OCI-LY1 (cell line): ENCODE measurements around the gene CYLC2.

Experiments used
- H2AFZ ChIP-seq: fragments of 200-600 bp; sonication (generic), shearing (Covaris generic); 2 replicates; pipeline ENCODE4 v1.6.0; 2014; ENCODE audit warnings: antibody characterized with exemption, mild to moderate bottlenecking, low read length
- H3F3A ChIP-seq: fragments of 200-600 bp; sonication (generic), shearing (Covaris generic); 2 replicates; pipeline ENCODE4 v1.6.0; 2014; ENCODE audit warnings: mild to moderate bottlenecking, antibody characterized with exemption, low read length, moderate library complexity; ENCODE audit not compliant: insufficient read depth
- H3K27ac ChIP-seq: fragments of 200-600 bp; sonication (generic); 2 replicates; pipeline ENCODE4 v1.5.1; 2014; ENCODE audit warnings: low read length, mixed run types, mild to moderate bottlenecking, low read depth; ENCODE audit not compliant: poor library complexity, severe bottlenecking
- H3K27me3 ChIP-seq: fragments of 200-600 bp; sonication (generic); 2 replicates; pipeline ENCODE4 v1.6.0; 2014; ENCODE audit warnings: antibody characterized with exemption, mild to moderate bottlenecking, low read length, moderate library complexity; ENCODE audit not compliant: insufficient read depth
- H3K36me3 ChIP-seq: fragments of 200-600 bp; sonication (generic); 2 replicates; pipeline ENCODE4 v1.6.1; 2014; ENCODE audit warnings: mild to moderate bottlenecking, antibody characterized with exemption, low read length, moderate library complexity, mixed read lengths; ENCODE audit not compliant: insufficient read depth
- H3K4me1 ChIP-seq: fragments of 200-600 bp; sonication (generic); 2 replicates; pipeline ENCODE4 v1.5.1; 2014; ENCODE audit warnings: mild to moderate bottlenecking, low read length, moderate library complexity; ENCODE audit not compliant: insufficient read depth, severe bottlenecking
- H3K4me2 ChIP-seq: fragments of 200-600 bp; sonication (generic), shearing (Covaris generic); 2 replicates; pipeline ENCODE4 v1.6.1; 2014; ENCODE audit warnings: low read length
- H3K4me3 ChIP-seq: fragments of 200-600 bp; sonication (generic); 2 replicates; pipeline ENCODE4 v1.5.1; 2014; ENCODE audit warnings: low read length, low read depth, mild to moderate bottlenecking, mixed read lengths; ENCODE audit not compliant: poor library complexity, severe bottlenecking
- H3K79me2 ChIP-seq: fragments of 200-600 bp; shearing (Covaris generic); 2 replicates; pipeline ENCODE4 v1.6.1; 2016; ENCODE audit warnings: mixed run types, low read length, mixed read lengths; ENCODE audit not compliant: insufficient read depth
- H3K9ac ChIP-seq: fragments of 200-600 bp; sonication (generic), shearing (Covaris generic); 2 replicates; pipeline ENCODE4 v1.6.1; 2014; ENCODE audit warnings: mild to moderate bottlenecking, low read length, mixed read lengths
- H3K9me2 ChIP-seq: fragments of 200-600 bp; sonication (generic), shearing (Covaris generic); 2 replicates; pipeline ENCODE4 v1.6.1; 2014; ENCODE audit warnings: low read depth, mild to moderate bottlenecking, low read length, mixed read lengths
- H3K9me3 ChIP-seq: fragments of 200-600 bp; shearing (Covaris generic); 2 replicates; pipeline ENCODE4 v1.6.1; 2014; ENCODE audit warnings: low read length, mixed read lengths
- H4K20me1 ChIP-seq: fragments of 200-600 bp; sonication (generic), shearing (Covaris generic); 2 replicates; pipeline ENCODE4 v1.6.0; 2016; ENCODE audit warnings: mild to moderate bottlenecking, low read length; ENCODE audit not compliant: insufficient read depth
- EZH2 ChIP-seq: fragments of 200-600 bp; sonication (generic), shearing (Covaris generic); IDR thresholded peaks from 2 replicates; pipeline ENCODE4 v1.8.0; 2017; ENCODE audit warnings: borderline replicate concordance, mixed run types, mild to moderate bottlenecking, antibody characterized with exemption, low read length, moderate library complexity, mixed read lengths
- TF ChIP-seq, protein P1 (sequence below): fragments of 200-600 bp; sonication (generic), shearing (Covaris generic); IDR thresholded peaks from 2 replicates; pipeline ENCODE4 v1.5.1; 2017; ENCODE audit warnings: mild to moderate bottlenecking, antibody characterized with exemption, low read length, moderate library complexity, mixed read lengths

Gene CYLC2

DNA sequence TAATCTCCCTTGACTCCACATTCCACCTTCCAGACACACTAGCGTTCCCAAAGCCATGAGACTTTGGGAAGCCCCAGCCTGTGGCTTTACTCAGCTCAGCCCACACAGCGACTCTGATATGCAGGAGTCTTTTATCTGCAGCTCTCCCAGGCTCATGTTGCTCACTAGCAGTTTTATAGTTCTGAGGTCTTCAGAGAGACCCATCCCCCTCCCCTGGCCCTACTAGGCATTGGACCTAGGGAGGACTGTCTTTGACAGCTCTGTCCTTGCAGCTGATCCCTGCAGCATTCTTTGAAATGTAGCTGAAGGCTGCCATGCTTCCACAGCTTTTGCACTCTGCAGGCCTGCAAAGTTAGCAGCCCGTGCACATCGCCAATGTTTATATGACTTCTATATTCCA, 19.9 kb upstream of the CYLC2 start:
- no peaks in the 10 kb centered on the region for H4K20me1 ChIP-seq
- no peaks in the 10 kb centered on the region for H3F3A ChIP-seq
- no peak overlapping the region for H2AFZ ChIP-seq
- no peak overlapping the region for H3K27ac ChIP-seq
- no peak overlapping the region for H3K4me2 ChIP-seq
- H3K9ac ChIP-seq, result no peak overlapping the region
- H3K79me2 ChIP-seq, result no peaks in the 10 kb centered on the region
- H3K4me3 ChIP-seq, result no peak overlapping the region
- TF ChIP-seq EZH2, result no peak
- TF ChIP-seq, protein P1, sequence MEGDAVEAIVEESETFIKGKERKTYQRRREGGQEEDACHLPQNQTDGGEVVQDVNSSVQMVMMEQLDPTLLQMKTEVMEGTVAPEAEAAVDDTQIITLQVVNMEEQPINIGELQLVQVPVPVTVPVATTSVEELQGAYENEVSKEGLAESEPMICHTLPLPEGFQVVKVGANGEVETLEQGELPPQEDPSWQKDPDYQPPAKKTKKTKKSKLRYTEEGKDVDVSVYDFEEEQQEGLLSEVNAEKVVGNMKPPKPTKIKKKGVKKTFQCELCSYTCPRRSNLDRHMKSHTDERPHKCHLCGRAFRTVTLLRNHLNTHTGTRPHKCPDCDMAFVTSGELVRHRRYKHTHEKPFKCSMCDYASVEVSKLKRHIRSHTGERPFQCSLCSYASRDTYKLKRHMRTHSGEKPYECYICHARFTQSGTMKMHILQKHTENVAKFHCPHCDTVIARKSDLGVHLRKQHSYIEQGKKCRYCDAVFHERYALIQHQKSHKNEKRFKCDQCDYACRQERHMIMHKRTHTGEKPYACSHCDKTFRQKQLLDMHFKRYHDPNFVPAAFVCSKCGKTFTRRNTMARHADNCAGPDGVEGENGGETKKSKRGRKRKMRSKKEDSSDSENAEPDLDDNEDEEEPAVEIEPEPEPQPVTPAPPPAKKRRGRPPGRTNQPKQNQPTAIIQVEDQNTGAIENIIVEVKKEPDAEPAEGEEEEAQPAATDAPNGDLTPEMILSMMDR, result no peak
- no peaks in the 10 kb centered on the region for H3K27me3 ChIP-seq
- H3K36me3 ChIP-seq, result no peaks in the 10 kb centered on the region
- H3K4me1 ChIP-seq, result no peaks in the 10 kb centered on the region
- no peaks in the 10 kb centered on the region for H3K9me2 ChIP-seq
- 0 out of 2 replicates have a peak, but pooled peaks cover 1% of the 10 kb centered on the region for H3K9me3 ChIP-seq

DNA sequence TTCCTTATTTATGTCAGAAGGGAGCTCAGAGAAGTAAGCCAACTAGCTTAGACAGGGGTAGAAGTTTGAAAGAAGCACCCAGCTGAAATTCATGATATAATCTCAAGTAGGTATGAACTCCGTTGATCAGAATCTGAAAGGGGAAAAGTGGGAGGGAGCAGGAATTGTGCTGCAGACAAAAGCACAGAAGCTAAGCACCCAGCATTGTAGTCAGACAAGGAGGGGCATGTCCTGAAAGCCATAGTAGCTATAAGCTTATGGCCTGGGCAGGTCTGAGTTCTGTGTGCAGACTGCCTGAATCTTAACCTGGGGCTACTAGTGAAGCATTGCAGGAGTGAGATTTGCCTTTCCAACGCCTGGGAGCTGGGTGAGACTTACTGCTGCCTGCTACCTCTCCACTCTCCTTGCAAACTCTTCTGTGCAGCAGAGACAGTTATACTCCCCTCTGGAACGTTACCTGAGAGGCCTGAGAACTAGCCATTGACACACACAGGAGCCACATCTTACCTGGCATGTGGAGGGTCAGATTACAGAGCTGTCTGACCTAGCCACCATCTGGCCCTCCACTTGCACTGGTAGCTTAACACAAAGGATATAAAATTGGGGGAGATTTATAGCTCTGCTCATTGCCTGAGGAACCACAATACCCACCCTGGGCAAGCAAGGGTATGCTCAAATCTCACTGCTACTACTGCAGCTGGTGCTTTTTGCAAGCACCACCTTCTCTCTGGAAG, 9.8 kb upstream of the CYLC2 start:
- no peaks in the 10 kb centered on the region for H3K9me3 ChIP-seq
- H3K9me2 ChIP-seq, result no peaks in the 10 kb centered on the region
- no peak overlapping the region for H3K27ac ChIP-seq
- H3F3A ChIP-seq, result no peaks in the 10 kb centered on the region
- no peak overlapping the region for H3K4me2 ChIP-seq
- no peak overlapping the region for H3K9ac ChIP-seq
- no peaks in the 10 kb centered on the region for H3K4me1 ChIP-seq
- no peaks in the 10 kb centered on the region for H3K36me3 ChIP-seq
- H2AFZ ChIP-seq, result no peak overlapping the region
- H3K27me3 ChIP-seq, result no peaks in the 10 kb centered on the region
- no peaks in the 10 kb centered on the region for H3K79me2 ChIP-seq
- H4K20me1 ChIP-seq, result no peaks in the 10 kb centered on the region
- no peak for TF ChIP-seq EZH2
- TF ChIP-seq, protein P1, result no peak
- no peak overlapping the region for H3K4me3 ChIP-seq

DNA sequence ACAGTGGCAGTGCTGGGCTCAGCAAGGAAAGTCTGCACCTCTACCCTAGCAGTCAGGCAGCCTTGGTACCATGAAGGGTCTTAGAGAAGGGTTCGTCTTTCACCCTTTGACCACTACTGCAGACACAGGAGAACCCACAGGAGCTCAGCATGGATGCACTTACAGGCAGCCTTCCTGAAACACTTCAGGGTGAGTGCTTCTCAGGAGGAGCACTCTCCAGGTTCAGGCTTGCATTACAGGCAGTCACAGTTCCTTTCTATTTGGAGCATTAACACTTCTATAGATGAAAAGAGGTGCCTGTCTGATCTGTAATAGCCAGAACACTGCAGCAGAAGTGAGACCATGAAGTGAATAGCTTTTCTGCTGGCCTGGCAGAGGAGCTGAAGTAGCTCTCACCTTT, 8.7 kb upstream of the CYLC2 start:
- Histone ChIP-seq H3K27ac (no peak overlapping the region), H3K9ac (no peak overlapping the region), H3K4me1 (no peaks in the 10 kb centered on the region), H3K79me2 (no peaks in the 10 kb centered on the region), H3K27me3 (no peaks in the 10 kb centered on the region), H3K9me3 (no peaks in the 10 kb centered on the region), H3F3A (no peaks in the 10 kb centered on the region), H3K4me3 (no peak overlapping the region), H3K4me2 (no peak overlapping the region), H2AFZ (no peak overlapping the region), H4K20me1 (no peaks in the 10 kb centered on the region), H3K36me3 (no peaks in the 10 kb centered on the region), H3K9me2 (no peaks in the 10 kb centered on the region)
- TF ChIP-seq, protein P1, result no peak
- no peak for TF ChIP-seq EZH2
